ENCODE results near the gene DNAAF5. TPM values are rescaled to one million over a fixed set of nuclear protein-coding genes. Genes with fewer than 3 reads are reported as not detected.

Gene DNAAF5
- total and polyA plus RNA-seq, 2 of the 13 experiments (the other 11 are each of a cell fraction or from before 2014, with no cell fraction given) = 11.9 to 21.5 TPM

- TF ChIP-seq ETS1 (CRISPR knock-in tag; IDR thresholded peaks at IDR 0.05) (no peak), AFF4 (CRISPR knock-in tag; IDR thresholded peaks at IDR 0.05) (no peak), NFRKB (IDR thresholded peaks at IDR 0.05) (no peak), ARID3A (IDR thresholded peaks at IDR 0.05; ENCODE audit: low read depth, low read length) (peak; percentile 24; the same call in 1 of the 2 replicates), ZMYM2 (CRISPR knock-in tag; IDR thresholded peaks at IDR 0.05) (no peak), ZNF256 (CRISPR knock-in tag; conservative IDR thresholded peaks at IDR 0.05) (no peak), ZBTB2 (CRISPR knock-in tag; IDR thresholded peaks at IDR 0.05; ENCODE audit: low read depth) (no peak), KDM3A (CRISPR knock-in tag; IDR thresholded peaks at IDR 0.05; ENCODE audit: low read depth) (peak; percentile 96), ZNF136 (CRISPR knock-in tag; IDR thresholded peaks at IDR 0.05; ENCODE audit: low read depth) (peak; percentile 57; the same call in 1 of the 2 replicates), SIN3A (IDR thresholded peaks at IDR 0.05; ENCODE audit: borderline replicate concordance, low read depth, low read length) (no peak), TOE1 (CRISPR knock-in tag; IDR thresholded peaks at IDR 0.05) (no peak), HMGXB4 (CRISPR knock-in tag; IDR thresholded peaks at IDR 0.05; ENCODE audit: borderline replicate concordance in 1 of 2, low read depth in 1 of 2) (peak; percentile 50 to 71; a peak in 2 of 4 replicates), ZNF749 (CRISPR knock-in tag; IDR thresholded peaks at IDR 0.05; ENCODE audit: borderline replicate concordance) (peak; percentile 74; the same call in 1 of the 2 replicates), TBX2 (CRISPR knock-in tag; IDR thresholded peaks at IDR 0.05; ENCODE audit: borderline replicate concordance) (peak; percentile 59), ERF (CRISPR knock-in tag; IDR thresholded peaks at IDR 0.05) (peak; percentile 68; the same call in 1 of the 2 replicates), TMF1 (CRISPR knock-in tag; IDR thresholded peaks at IDR 0.05; ENCODE audit: low read depth) (0 out of 2 replicates have a peak, but pooled peaks have one; percentile 36), TFAP4 (IDR thresholded peaks at IDR 0.05; ENCODE audit: borderline replicate concordance, low read depth) (peak; percentile 65; the same call in 1 of the 2 replicates), HNRNPLL (IDR thresholded peaks at IDR 0.05; ENCODE audit: low read depth, low read length, poor library complexity, severe bottlenecking) (no peak)
Observed at GRCh38 chr7:732094-732541, 5.6 kb downstream of the DNAAF5 start (continued).

Data from HepG2 (cell line).